IPS-20b (cell line): ENCODE data around the gene SLIRP.

ENCODE experiments used
- H3K27ac ChIP-seq: one replicate; pipeline ENCODE4 v1.5.1; 2013; ENCODE audit warnings: low read length
- H3K27me3 ChIP-seq: 2 replicates; pipeline ENCODE4 v1.6.1; 2013; ENCODE audit warnings: mild to moderate bottlenecking, low read length, inconsistent platforms; ENCODE audit not compliant: insufficient read depth
- H3K36me3 ChIP-seq: 2 replicates; pipeline ENCODE4 v1.6.1; 2013; ENCODE audit warnings: low read depth, mild to moderate bottlenecking, inconsistent platforms, low read length, moderate library complexity; ENCODE audit not compliant: insufficient read depth
- H3K4me1 ChIP-seq: 2 replicates; pipeline ENCODE4 v1.6.1; 2013; ENCODE audit warnings: mild to moderate bottlenecking, control low read depth, inconsistent platforms, low read length, moderate library complexity; ENCODE audit not compliant: insufficient read depth
- H3K4me3 ChIP-seq: 2 replicates; pipeline ENCODE4 v1.5.1; 2013; ENCODE audit warnings: mild to moderate bottlenecking, low read length, inconsistent platforms
- H3K9ac ChIP-seq: 2 replicates; pipeline ENCODE4 v1.6.1; 2013; ENCODE audit warnings: low read depth, mild to moderate bottlenecking, inconsistent platforms, low read length, moderate library complexity
- H3K9me3 ChIP-seq: 2 replicates; pipeline ENCODE4 v1.6.1; 2013; ENCODE audit warnings: mild to moderate bottlenecking, low read depth, low read length, inconsistent platforms; ENCODE audit not compliant: insufficient read depth

The SLIRP gene

DNA sequence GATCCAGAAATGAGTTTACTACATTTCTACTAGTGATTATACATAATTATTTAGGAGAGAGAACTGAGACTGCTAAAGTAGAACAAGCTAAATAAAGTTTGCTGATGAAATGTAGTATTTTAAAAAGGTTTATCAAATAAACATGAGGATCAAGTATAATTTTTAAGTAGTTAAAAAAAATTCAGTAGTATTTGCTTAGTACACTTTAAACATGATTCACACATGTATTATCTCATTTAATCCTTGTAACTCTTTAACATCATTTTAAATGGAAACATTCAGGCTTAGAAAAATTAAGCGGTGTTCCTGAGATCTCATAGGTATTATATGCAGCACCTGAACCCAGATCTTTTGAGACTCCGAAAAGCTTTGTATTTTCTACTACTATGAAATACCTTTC lies 44.4 kb downstream of the SLIRP start:
- H3K27me3 ChIP-seq = no peaks in the 10 kb centered on the region

DNA sequence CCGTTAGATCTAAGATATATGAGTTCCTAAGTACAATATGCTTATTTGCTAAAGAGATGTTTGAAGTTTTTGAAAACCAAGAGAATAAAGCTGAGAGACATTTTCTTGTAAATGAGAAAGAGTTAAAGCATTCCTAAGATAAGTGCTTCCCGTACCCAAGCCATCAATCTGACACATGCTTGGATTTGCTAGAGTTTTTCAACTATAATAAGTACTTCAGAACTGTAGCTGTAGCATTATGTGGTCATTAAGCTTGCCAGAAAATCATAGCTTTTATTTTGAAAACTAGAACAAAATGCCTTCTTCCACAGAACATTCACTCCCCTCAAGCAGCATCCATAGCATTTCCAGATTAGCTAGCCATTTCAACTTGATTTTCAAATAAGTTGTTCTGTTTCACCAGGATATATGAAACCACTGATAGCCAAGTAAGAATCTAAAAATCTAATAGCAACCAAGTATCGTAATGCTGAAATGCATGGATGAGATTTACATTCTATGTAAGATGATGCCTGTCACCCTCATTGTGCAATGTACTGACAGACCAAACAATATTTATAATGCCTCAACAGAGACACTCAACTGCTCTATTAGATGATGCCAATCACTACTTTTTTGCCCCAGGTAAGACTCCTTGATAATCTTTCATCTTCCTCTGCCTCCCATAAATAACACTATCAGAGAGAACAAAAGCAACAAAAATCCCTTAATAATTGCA lies 45.1 kb downstream of the SLIRP start:
- H3K36me3 ChIP-seq = peaks cover 73% of the 10 kb centered on the region
- no peaks in the 10 kb centered on the region for H3K27me3 ChIP-seq

More for the DNA sequence above, 44.4 kb downstream of the SLIRP start:
- Histone ChIP-seq H3K36me3 (peaks cover 73% of the 10 kb centered on the region), H3K4me1 (no peaks in the 10 kb centered on the region), H3K4me3 (no peak overlapping the region), H3K9ac (no peak overlapping the region), H3K9me3 (no peaks in the 10 kb centered on the region), H3K27ac (no peak overlapping the region)

DNA sequence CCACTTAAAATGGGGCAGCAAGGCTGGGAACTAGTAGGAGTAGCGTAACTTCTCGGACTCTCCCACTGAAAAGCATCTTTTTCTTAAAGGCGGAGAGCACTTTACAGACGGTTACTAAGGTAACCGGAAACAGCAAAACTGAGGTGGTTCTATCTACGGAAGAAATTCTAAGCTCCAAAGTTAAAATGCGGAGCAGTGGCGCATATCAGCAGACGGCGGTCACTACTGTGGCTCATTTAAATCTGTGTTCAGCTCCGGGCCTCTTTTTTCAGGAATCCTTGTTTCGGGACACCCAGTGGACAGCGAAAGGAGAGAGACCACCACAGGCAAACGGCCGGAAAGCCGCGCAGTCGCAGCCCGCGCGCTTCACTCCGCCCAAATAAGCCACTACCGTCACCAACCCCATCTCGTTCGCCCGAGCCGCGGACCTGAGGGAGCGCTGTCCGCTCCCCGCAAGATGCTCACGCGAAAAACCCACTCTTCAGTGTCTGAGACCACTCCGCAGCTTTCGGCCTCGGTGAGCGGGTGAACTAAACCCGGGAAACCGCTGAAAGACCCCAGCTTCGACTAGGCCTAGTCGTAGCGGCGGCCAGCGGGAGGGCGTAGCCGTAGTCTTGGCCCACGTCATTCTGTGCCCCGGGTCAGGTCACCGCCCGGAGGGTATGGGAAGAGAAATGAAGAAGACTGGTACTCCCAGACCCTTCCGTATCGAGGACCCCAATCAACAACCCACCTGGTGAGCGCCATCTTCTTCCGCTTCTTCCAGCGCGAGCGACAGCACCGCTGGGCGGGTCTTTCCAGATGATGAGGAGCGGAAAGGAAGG lies 52.7 kb downstream of the SLIRP start, which contains the start of gene SNW1:
SNW1 (minus strand) TSS at position 776 of the 824 bp plus-strand sequence; CDS start at position 747, 29 bp downstream.
- H3K4me3 ChIP-seq = peak within 1 kb of the TSS; percentile 85
- H3K4me1 ChIP-seq = peaks cover 13% of the 10 kb centered on the region; the same call in 1 of the 2 replicates
- H3K9ac ChIP-seq = peak within 1 kb of the TSS; percentile 96
- H3K27me3 ChIP-seq = no peaks in the 10 kb centered on the region
- H3K9me3 ChIP-seq = no peaks in the 10 kb centered on the region
- H3K36me3 ChIP-seq = peaks cover 6% of the 10 kb centered on the region; the same call in 1 of the 2 replicates
- peak within 1 kb of the TSS; percentile 96 for H3K27ac ChIP-seq

More for the DNA sequence above, 45.1 kb downstream of the SLIRP start:
- Histone ChIP-seq H3K4me3 (no peak overlapping the region), H3K4me1 (no peaks in the 10 kb centered on the region), H3K27ac (no peak overlapping the region), H3K9me3 (no peaks in the 10 kb centered on the region), H3K9ac (no peak overlapping the region)

DNA sequence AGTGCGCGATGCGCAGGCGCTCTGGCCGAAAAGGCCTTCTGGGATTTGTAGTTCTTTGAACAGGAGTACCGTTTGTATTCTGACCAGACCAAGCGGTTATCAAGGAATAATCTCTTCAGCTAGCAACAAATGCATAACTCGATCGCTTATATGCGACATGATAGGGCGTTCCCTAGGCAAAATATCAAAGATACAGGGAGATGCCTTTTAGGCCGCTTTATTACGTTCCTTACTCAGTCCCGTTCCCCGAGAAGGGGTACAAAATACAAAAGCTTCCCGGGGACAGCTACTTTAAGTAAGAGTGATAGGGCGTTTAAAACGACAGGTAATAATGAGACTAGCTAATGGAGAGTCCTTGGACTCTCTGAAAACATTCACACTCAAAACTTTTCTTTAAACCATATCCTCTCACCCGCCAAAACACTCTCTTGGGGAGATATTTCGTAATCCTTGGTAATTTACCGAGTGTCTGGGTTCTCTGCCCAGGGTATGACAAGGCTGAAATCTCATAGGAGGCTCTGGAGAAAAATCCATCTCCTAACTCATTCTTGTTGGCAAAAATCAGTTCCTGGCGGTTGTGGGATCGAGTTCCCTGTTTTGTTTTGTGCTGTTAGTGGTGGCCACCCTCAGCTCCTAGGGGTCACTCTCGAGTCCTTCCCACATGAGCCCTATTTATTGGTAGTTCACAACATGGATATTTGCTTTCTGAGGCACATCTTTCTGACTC lies 53.5 kb downstream of the SLIRP start:
- H3K27ac ChIP-seq = peak overlapping the region; percentile 23
- H3K9me3 ChIP-seq = no peaks in the 10 kb centered on the region
- peak overlapping the region; percentile 96; the same call in 1 of the 2 replicates for H3K9ac ChIP-seq
- no peaks in the 10 kb centered on the region for H3K27me3 ChIP-seq
- H3K36me3 ChIP-seq = peaks cover 6% of the 10 kb centered on the region; the same call in 1 of the 2 replicates
- peak overlapping the region; percentile 85 for H3K4me3 ChIP-seq
- peaks cover 13% of the 10 kb centered on the region; the same call in 1 of the 2 replicates for H3K4me1 ChIP-seq

DNA sequence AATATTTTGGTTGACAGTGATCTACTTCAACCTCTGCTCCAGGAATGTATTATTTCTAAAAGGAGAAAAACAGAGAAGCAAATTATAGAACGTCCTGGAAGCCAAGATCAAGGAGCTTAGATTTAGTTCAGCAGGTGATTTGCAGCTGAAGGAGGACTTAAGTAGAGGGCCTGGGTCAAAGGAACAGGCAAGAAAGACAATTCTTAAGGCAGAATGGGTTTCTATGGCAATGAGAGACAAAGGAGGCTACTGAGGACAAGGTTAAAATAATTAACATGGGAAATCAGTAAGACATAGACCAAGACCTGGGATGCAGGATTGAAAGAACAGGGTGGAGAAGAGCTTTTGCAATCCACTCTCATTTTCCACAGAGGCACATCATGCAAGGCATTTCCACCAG lies 55.4 kb downstream of the SLIRP start:
- peak overlapping the region; percentile 4 for H3K27ac ChIP-seq
- H3K4me3 ChIP-seq = peak overlapping the region; percentile 34; the same call in 1 of the 2 replicates
- no peaks in the 10 kb centered on the region for H3K36me3 ChIP-seq
- H3K27me3 ChIP-seq = no peaks in the 10 kb centered on the region
- H3K9me3 ChIP-seq = no peaks in the 10 kb centered on the region
- peak overlapping the region; percentile 27; the same call in 1 of the 2 replicates for H3K9ac ChIP-seq
- H3K4me1 ChIP-seq = peaks cover 13% of the 10 kb centered on the region; the same call in 1 of the 2 replicates

DNA sequence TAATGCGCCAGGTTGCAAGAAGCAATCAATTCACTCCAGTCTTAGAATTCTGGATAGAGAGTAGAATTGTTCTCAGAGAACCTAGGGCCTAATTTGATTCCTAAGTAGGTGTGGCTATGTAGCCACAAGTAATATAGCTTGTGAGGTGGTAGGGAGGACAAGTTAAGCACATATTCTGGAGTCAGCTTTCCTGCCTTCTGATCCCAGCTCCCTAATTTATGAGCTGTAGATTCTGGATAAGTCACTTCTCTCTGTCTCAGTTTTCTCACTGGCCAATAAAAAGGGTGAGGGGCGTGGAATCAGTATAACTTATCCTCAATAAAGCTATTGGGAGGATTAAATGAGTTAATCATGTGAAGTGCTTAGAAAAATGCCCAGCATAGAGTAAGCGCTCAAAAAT lies 56.1 kb downstream of the SLIRP start:
- no peaks in the 10 kb centered on the region for H3K9me3 ChIP-seq
- peak overlapping the region; percentile 4 for H3K27ac ChIP-seq
- peak overlapping the region; percentile 27; the same call in 1 of the 2 replicates for H3K9ac ChIP-seq
- H3K4me1 ChIP-seq = peaks cover 13% of the 10 kb centered on the region; the same call in 1 of the 2 replicates
- H3K4me3 ChIP-seq = no peak overlapping the region
- H3K27me3 ChIP-seq = no peaks in the 10 kb centered on the region
- H3K36me3 ChIP-seq = no peaks in the 10 kb centered on the region
